H9 (cell line): ENCODE data around the gene DPH7. TPM values are rescaled to one million over a fixed set of nuclear protein-coding genes. Genes with fewer than 3 reads are reported as not detected.
"Not testable (repeated sequence)": the region's sequence is repeated elsewhere in the genome, so short reads cannot be mapped to it uniquely, and the experiment has no call there.

Source experiments
- DNase-seq: peaks from one replicate; pipeline ENCODE4 v3.0.0-alpha.2; 2017
- H2AFZ ChIP-seq: one replicate; pipeline ENCODE4 v1.6.1; 2013; ENCODE audit warnings: mild to moderate bottlenecking, low read length, control low read depth, moderate library complexity
- H2AK5ac ChIP-seq: 2 replicates; pipeline ENCODE4 v1.6.1; 2013; ENCODE audit warnings: low read length, control low read depth, mixed read lengths; ENCODE audit not compliant: insufficient read length
- H2BK120ac ChIP-seq: one replicate; pipeline ENCODE4 v1.6.1; 2013; ENCODE audit warnings: low read depth, mild to moderate bottlenecking, low read length, control low read depth, inconsistent platforms; ENCODE audit not compliant: poor library complexity, severe bottlenecking
- H2BK12ac ChIP-seq: 2 replicates; pipeline ENCODE4 v1.6.1; 2013; ENCODE audit warnings: low read length, control low read depth, mixed read lengths, low read depth; ENCODE audit not compliant: insufficient read length
- H2BK15ac ChIP-seq: 2 replicates; pipeline ENCODE4 v1.6.1; 2013; ENCODE audit warnings: low read depth, low read length, control low read depth
- H2BK20ac ChIP-seq: one replicate; pipeline ENCODE4 v1.6.1; 2013; ENCODE audit warnings: low read depth, mild to moderate bottlenecking, low read length, control low read depth, inconsistent platforms; ENCODE audit not compliant: poor library complexity, severe bottlenecking
- H2BK5ac ChIP-seq: 2 replicates; pipeline ENCODE4 v1.6.1; 2013; ENCODE audit warnings: low read length, control low read depth, mixed read lengths; ENCODE audit not compliant: insufficient read length
- H3K14ac ChIP-seq: 2 replicates; pipeline ENCODE4 v1.6.1; 2013; ENCODE audit warnings: low read length, control low read depth; ENCODE audit not compliant: insufficient read depth
- H3K18ac ChIP-seq: 2 replicates; pipeline ENCODE4 v1.6.1; 2013; ENCODE audit warnings: low read depth, mild to moderate bottlenecking, mixed read lengths, low read length, control low read depth; ENCODE audit not compliant: insufficient read length
- H3K23ac ChIP-seq: 2 replicates; pipeline ENCODE4 v1.6.1; 2013; ENCODE audit warnings: low read length, control low read depth, mixed read lengths, low read depth; ENCODE audit not compliant: insufficient read length
- H3K23me2 ChIP-seq: 2 replicates; pipeline ENCODE4 v1.6.1; 2013; ENCODE audit warnings: low read depth, mild to moderate bottlenecking, mixed read lengths, low read length, control low read depth; ENCODE audit not compliant: insufficient read length, poor library complexity, severe bottlenecking
- H3K27ac ChIP-seq: 2 replicates; pipeline ENCODE4 v1.5.1; 2013; ENCODE audit warnings: low read length, control low read depth, mixed read lengths, low read depth; ENCODE audit not compliant: insufficient read length
- H3K27me3 ChIP-seq: 2 replicates; pipeline ENCODE4 v1.6.1; 2013; ENCODE audit warnings: low read length, control low read depth, inconsistent platforms; ENCODE audit not compliant: insufficient read depth
- H3K4ac ChIP-seq: 2 replicates; pipeline ENCODE4 v1.6.1; 2013; ENCODE audit warnings: low read depth, mild to moderate bottlenecking, control low read depth, inconsistent platforms, low read length, moderate library complexity
- H3K4me1 ChIP-seq: 2 replicates; pipeline ENCODE4 v1.6.1; 2013; ENCODE audit warnings: low read length, control low read depth, inconsistent platforms; ENCODE audit not compliant: insufficient read depth
- H3K4me2 ChIP-seq: 2 replicates; pipeline ENCODE4 v1.6.1; 2013; ENCODE audit warnings: low read length, control low read depth, mixed read lengths; ENCODE audit not compliant: insufficient read length, insufficient read depth
- H3K56ac ChIP-seq: 2 replicates; pipeline ENCODE4 v1.6.1; 2013; ENCODE audit warnings: low read depth, mild to moderate bottlenecking, mixed read lengths, low read length, control low read depth; ENCODE audit not compliant: insufficient read length
- H3K79me1 ChIP-seq: 2 replicates; pipeline ENCODE4 v1.6.1; 2013; ENCODE audit warnings: low read depth, mild to moderate bottlenecking, moderate library complexity, low read length, control low read depth, inconsistent platforms; ENCODE audit not compliant: insufficient read depth, poor library complexity, severe bottlenecking
- H3K79me2 ChIP-seq: 2 replicates; pipeline ENCODE4 v1.6.1; 2013; ENCODE audit warnings: low read length, control low read depth, inconsistent platforms; ENCODE audit not compliant: insufficient read depth
- H3K9ac ChIP-seq: 2 replicates; pipeline ENCODE4 v1.6.1; 2013; ENCODE audit warnings: low read length, control low read depth, mixed read lengths; ENCODE audit not compliant: insufficient read length; ENCODE audit errors: extremely low read depth
- H3K9me3 ChIP-seq: one replicate; pipeline ENCODE4 v1.6.1; 2013; ENCODE audit warnings: low read depth, low read length, inconsistent platforms; ENCODE audit not compliant: control insufficient read depth
- H3T11ph ChIP-seq: one replicate; pipeline ENCODE4 v1.6.1; 2013; ENCODE audit warnings: mild to moderate bottlenecking, low read length, control low read depth, inconsistent platforms
- H4K20me1 ChIP-seq: one replicate; pipeline ENCODE4 v1.6.1; 2013; ENCODE audit not compliant: control insufficient read depth, insufficient read length, insufficient read depth
- H4K5ac ChIP-seq: 2 replicates; pipeline ENCODE4 v1.6.1; 2013; ENCODE audit warnings: low read depth, mild to moderate bottlenecking, mixed read lengths, low read length, control low read depth; ENCODE audit not compliant: insufficient read length
- H4K8ac ChIP-seq: replicated peaks from 2 replicates; pipeline ENCODE4 v1.6.1; 2013; ENCODE audit warnings: low read length, control low read depth, mixed read lengths, low read depth; ENCODE audit not compliant: insufficient read length
- H4K91ac ChIP-seq: 2 replicates; pipeline ENCODE4 v1.6.1; 2013; ENCODE audit warnings: low read depth, mild to moderate bottlenecking, moderate library complexity, mixed read lengths, low read length, control low read depth; ENCODE audit not compliant: insufficient read length
- H3K27ac Mint-ChIP-seq, 3 experiments: 2 replicates in 2 of 3; 3 replicates in 1 of 3; pipeline ENCODE4 v1.8.0; 2020 to 2021; ENCODE audit warnings: mixed read lengths in 3 of 3, mild to moderate bottlenecking in 1 of 3, moderate library complexity in 1 of 3
- H3K27me3 Mint-ChIP-seq: 2 replicates; pipeline ENCODE4 v1.8.0; 2021; ENCODE audit warnings: low read depth, mild to moderate bottlenecking, moderate library complexity, mixed read lengths
- H3K36me3 Mint-ChIP-seq, 3 experiments: 2 replicates in 2 of 3; 3 replicates in 1 of 3; pipeline ENCODE4 v1.8.0; 2020 to 2021; ENCODE audit warnings: low read depth in 3 of 3, mixed read lengths in 3 of 3; ENCODE audit not compliant: insufficient read depth in 1 of 3
- H3K4me1 Mint-ChIP-seq, 2 experiments: 2 replicates each; pipeline ENCODE4 v1.8.0; 2020; ENCODE audit warnings: mixed read lengths in 2 of 2
- H3K4me3 Mint-ChIP-seq, 2 experiments: 2 replicates in 1 of 2; 3 replicates in 1 of 2; pipeline ENCODE4 v1.8.0; 2020 to 2021; ENCODE audit warnings: mild to moderate bottlenecking in 2 of 2, mixed read lengths in 2 of 2, moderate library complexity in 1 of 2
- H3K9me3 Mint-ChIP-seq, 2 experiments: 2 replicates in 1 of 2; 3 replicates in 1 of 2; pipeline ENCODE4 v1.8.0; 2020; ENCODE audit warnings: mild to moderate bottlenecking in 2 of 2, mixed read lengths in 2 of 2, moderate library complexity in 1 of 2
- WGBS: extraction: QIAGEN DNeasy Blood & Tissue Kit; methylation state at CpG from one replicate; pipeline ENCODE4 v1.1.7; 2013; ENCODE audit warnings: missing lambda C conversion rate, low lambda C conversion rate, mixed read lengths; ENCODE audit not compliant: insufficient read length; ENCODE audit errors: extremely low coverage; 5-methylcytosine and 5-hydroxymethylcytosine counted together
- total RNA-seq: library from RNA; stranded (reverse); gene quantifications from 2 replicates; pipeline ENCODE4 v1.2.1, GENCODE V29; 2021
- TF ChIP-seq, protein P1 (sequence below): fragments of 200-600 bp; sonication (generic); conservative IDR thresholded peaks from 3 replicates; pipeline ENCODE4 v1.8.0; 2021; ENCODE audit warnings: antibody characterized with exemption, mild to moderate bottlenecking

DPH7 gene
- total RNA-seq, 1 experiment from 2014 or later, result 51.3 TPM

- peaks cover 2% of the 10 kb centered on the region for H3K23me2 ChIP-seq
- H3K4me3 Mint-ChIP-seq, result no peak overlapping the region
- H3K9ac ChIP-seq, result no peak overlapping the region
- no peaks in the 10 kb centered on the region for H3K9me3 ChIP-seq
- H3K79me1 ChIP-seq, result no peaks in the 10 kb centered on the region
- H2BK15ac ChIP-seq, result no peak overlapping the region
- peaks cover 4 to 8% (median 5%) of the 10 kb centered on the region in 3 experiments; a peak in 5 of 7 replicates for H3K36me3 Mint-ChIP-seq
- H3K27me3 Mint-ChIP-seq, result peaks cover 5% of the 10 kb centered on the region
- H2BK20ac ChIP-seq, result no peak overlapping the region
- peaks cover 5 to 7% of the 10 kb centered on the region in 2 experiments for H3K4me1 Mint-ChIP-seq
- H3K9me3 Mint-ChIP-seq, result peaks cover 10 to 21% of the 10 kb centered on the region in 2 experiments
- no peak overlapping the region for H2BK12ac ChIP-seq
- no peak overlapping the region for H4K8ac ChIP-seq
- H3K4ac ChIP-seq, result no peak overlapping the region
- no peak overlapping the region for H3K23ac ChIP-seq
- DNase-seq, result no peak
- H3K79me2 ChIP-seq, result no peaks in the 10 kb centered on the region
- no peak overlapping the region for H3K27ac ChIP-seq
- no peak overlapping the region for H2AFZ ChIP-seq
- TF ChIP-seq, protein P1, sequence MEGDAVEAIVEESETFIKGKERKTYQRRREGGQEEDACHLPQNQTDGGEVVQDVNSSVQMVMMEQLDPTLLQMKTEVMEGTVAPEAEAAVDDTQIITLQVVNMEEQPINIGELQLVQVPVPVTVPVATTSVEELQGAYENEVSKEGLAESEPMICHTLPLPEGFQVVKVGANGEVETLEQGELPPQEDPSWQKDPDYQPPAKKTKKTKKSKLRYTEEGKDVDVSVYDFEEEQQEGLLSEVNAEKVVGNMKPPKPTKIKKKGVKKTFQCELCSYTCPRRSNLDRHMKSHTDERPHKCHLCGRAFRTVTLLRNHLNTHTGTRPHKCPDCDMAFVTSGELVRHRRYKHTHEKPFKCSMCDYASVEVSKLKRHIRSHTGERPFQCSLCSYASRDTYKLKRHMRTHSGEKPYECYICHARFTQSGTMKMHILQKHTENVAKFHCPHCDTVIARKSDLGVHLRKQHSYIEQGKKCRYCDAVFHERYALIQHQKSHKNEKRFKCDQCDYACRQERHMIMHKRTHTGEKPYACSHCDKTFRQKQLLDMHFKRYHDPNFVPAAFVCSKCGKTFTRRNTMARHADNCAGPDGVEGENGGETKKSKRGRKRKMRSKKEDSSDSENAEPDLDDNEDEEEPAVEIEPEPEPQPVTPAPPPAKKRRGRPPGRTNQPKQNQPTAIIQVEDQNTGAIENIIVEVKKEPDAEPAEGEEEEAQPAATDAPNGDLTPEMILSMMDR, result no peak
- H3T11ph ChIP-seq, result no peak overlapping the region
- no peaks in the 10 kb centered on the region for H3K4me1 ChIP-seq
- no peak overlapping the region for H2BK120ac ChIP-seq
- no peak overlapping the region for H4K91ac ChIP-seq
- no peak overlapping the region for H3K18ac ChIP-seq
- no CpG with 5 or more reads among the region's 16 CpGs for WGBS
- H3K27me3 ChIP-seq, result no peaks in the 10 kb centered on the region
- H3K56ac ChIP-seq, result no peak overlapping the region
- no peak overlapping the region for H3K4me2 ChIP-seq
- H4K5ac ChIP-seq, result no peak overlapping the region
- no peak overlapping the region for H2BK5ac ChIP-seq
- H4K20me1 ChIP-seq, result peaks cover under 1% of the 10 kb centered on the region
- H3K14ac ChIP-seq, result no peak overlapping the region
- no peak overlapping the region; a peak in 1 of 7 replicates for H3K27ac Mint-ChIP-seq
- no peak overlapping the region for H2AK5ac ChIP-seq
These were observed 40.7 kb downstream of the DPH7 start for GRCh38 chr9:137538058-137538457.

GRCh38 chr9:137536594-137537131, 42.1 kb downstream of the DPH7 start:
- not testable (repeated sequence) for H2BK20ac ChIP-seq, H3K9me3 ChIP-seq, H3K27me3 ChIP-seq, H4K8ac ChIP-seq, H3K79me2 ChIP-seq, H3K4me2 ChIP-seq, H4K5ac ChIP-seq, H3K4me3 Mint-ChIP-seq, H3K27ac ChIP-seq, H4K91ac ChIP-seq, H2BK12ac ChIP-seq, H3K9ac ChIP-seq, H2AK5ac ChIP-seq, H3K4ac ChIP-seq, H2BK15ac ChIP-seq, H3K27me3 Mint-ChIP-seq, H3K79me1 ChIP-seq, H3T11ph ChIP-seq, H3K36me3 Mint-ChIP-seq, H3K4me1 ChIP-seq, H3K18ac ChIP-seq, H3K23me2 ChIP-seq, H3K14ac ChIP-seq, DNase-seq, H2BK5ac ChIP-seq, H2AFZ ChIP-seq, H3K4me1 Mint-ChIP-seq, H3K56ac ChIP-seq, H3K27ac Mint-ChIP-seq, H4K20me1 ChIP-seq, H3K23ac ChIP-seq, H2BK120ac ChIP-seq
- WGBS, result no CpG with 5 or more reads among the region's 16 CpGs
- H3K9me3 Mint-ChIP-seq, result peaks cover 10 to 24% of the 10 kb centered on the region in 2 experiments
